GM21786 (cell line): Measurements from ENCODE around the gene MRPL27.
"Not testable (repeated sequence)": the region's sequence is repeated elsewhere in the genome, so short reads cannot be mapped to it uniquely, and the experiment has no call there.

Experiments
- ATAC-seq: cut with Tn5 transposase; IDR thresholded peaks from one replicate; pipeline ENCODE4 v1.9.1; 2021; ENCODE audit not compliant: unreplicated experiment

Gene MRPL27

GRCh38 chr17:50372758-50373556 lies at the start of gene MRPL27, which contains the start of gene EME1:
TSS of gene MRPL27 (minus strand) at chr17:50373184. CDS start at chr17:50373170, 14 bp downstream.
TSS of gene EME1 (plus strand) at chr17:50373229. CDS start at chr17:50375209, 1,980 bp downstream.
- peak; percentile 91 for ATAC-seq

- no peak for ATAC-seq
Observed at GRCh38 chr17:50422738-50423137, 49.8 kb upstream of the MRPL27 start.

- peak; percentile 50 for ATAC-seq
Observed at GRCh38 chr17:50421308-50422051, 48.5 kb upstream of the MRPL27 start.

- ATAC-seq, result no peak
Observed at GRCh38 chr17:50420419-50421112, 47.6 kb upstream of the MRPL27 start.

GRCh38 chr17:50419577-50419976 lies 46.6 kb upstream of the MRPL27 start:
- ATAC-seq, result not testable (repeated sequence)

GRCh38 chr17:50414808-50415207 lies 41.8 kb upstream of the MRPL27 start:
- ATAC-seq, result no peak

- ATAC-seq, result no peak
Observed at GRCh38 chr17:50412188-50412732, 39.3 kb upstream of the MRPL27 start.

GRCh38 chr17:50407921-50408320 lies 34.9 kb upstream of the MRPL27 start:
- ATAC-seq, result no peak

GRCh38 chr17:50406578-50406977 lies 33.6 kb upstream of the MRPL27 start:
- ATAC-seq, result no peak

GRCh38 chr17:50405351-50405750 lies 32.4 kb upstream of the MRPL27 start:
- not testable (repeated sequence) for ATAC-seq

GRCh38 chr17:50399591-50399990 lies 26.6 kb upstream of the MRPL27 start:
- not testable (repeated sequence) for ATAC-seq

GRCh38 chr17:50398672-50399071 lies 25.7 kb upstream of the MRPL27 start:
- not testable (repeated sequence) for ATAC-seq

- no peak for ATAC-seq
Observed at GRCh38 chr17:50397919-50398285, 24.9 kb upstream of the MRPL27 start.

- ATAC-seq, result peak; percentile 86
Observed at GRCh38 chr17:50397111-50397918, 24.3 kb upstream of the MRPL27 start, which contains the start of gene LRRC59. TSS of gene LRRC59 (minus strand) at chr17:50397523. CDS start at chr17:50397317, 206 bp downstream.

GRCh38 chr17:50396261-50397110 lies 23.5 kb upstream of the MRPL27 start:
- no peak for ATAC-seq

GRCh38 chr17:50394711-50395110 lies 21.7 kb upstream of the MRPL27 start:
- no peak for ATAC-seq

- ATAC-seq, result no peak
Observed at GRCh38 chr17:50393700-50394099, 20.7 kb upstream of the MRPL27 start.

- no peak for ATAC-seq
Observed at GRCh38 chr17:50392621-50393020, 19.6 kb upstream of the MRPL27 start.

GRCh38 chr17:50389534-50389933 lies 16.6 kb upstream of the MRPL27 start:
- no peak for ATAC-seq
